Left lung (tissue), 14 donors: Measurements from ENCODE around the gene MORN2. TPM values are rescaled to one million over a fixed set of nuclear protein-coding genes. Genes with fewer than 3 reads are reported as not detected.
"Not testable (repeated sequence)": the region's sequence is repeated elsewhere in the genome, so short reads cannot be mapped to it uniquely, and the experiment has no call there.

ENCODE experiments used
- ATAC-seq: fragments of 200-7000 bp; cut with Tn5 transposase; one replicate; pipeline ENCODE4 v1.9.1; 2020; ENCODE audit warnings: moderate library complexity
- DNase-seq, 4 donors: peaks; one replicate each; pipeline ENCODE4 v3.0.0-alpha.2; 2013 to 2020
- H3K27ac ChIP-seq, 2 donors: fragments of 200-600 bp; sonication (generic) in 1 of 2; one replicate each; pipeline versions ENCODE4 v1.5.0 to v1.8.0; 2020 to 2021
- H3K27me3 ChIP-seq, 2 donors: fragments of 200-600 bp; sonication (generic) in 1 of 2; one replicate each; pipeline versions ENCODE4 v1.5.0 to v1.8.0; 2020 to 2021
- H3K36me3 ChIP-seq, 2 donors: fragments of 200-600 bp; sonication (generic) in 1 of 2; one replicate each; pipeline versions ENCODE4 v1.5.0 to v1.8.0; 2020 to 2021
- H3K4me1 ChIP-seq, 2 donors: fragments of 200-600 bp; one replicate each; pipeline ENCODE4 v1.8.0; 2021
- H3K4me3 ChIP-seq, 2 donors: fragments of 200-600 bp; sonication (generic) in 1 of 2; one replicate each; pipeline versions ENCODE4 v1.5.0 to v1.8.0; 2020 to 2021; ENCODE audit warnings: mild to moderate bottlenecking in 1 of 2
- H3K9me3 ChIP-seq, 2 donors: fragments of 200-600 bp; sonication (generic) in 1 of 2; one replicate each; pipeline versions ENCODE4 v1.5.0 to v1.8.0; 2020 to 2021
- intact Hi-C, 2 donors: fragments of 100-400 bp; cut with DNase I; formaldehyde crosslinking; loops; one replicate each; pipeline versions ENCODE4 v1.11.2 to v1.14.2; 2022
- long read RNA-seq, 12 donors: library from polyadenylated mRNA in 2 of 12; unstranded in 2 of 12; transcript quantifications; one replicate each; pipeline ENCODE4 v2.0.0 and lab custom pipeline, GENCODE V29; 2019 to 2026
- polyA plus RNA-seq, 6 donors: library from polyadenylated mRNA; unstranded; fragments of 120-200 nt; gene quantifications; one replicate each; pipeline ENCODE4 v1.2.1, GENCODE V29; 2013; ENCODE audit not compliant: insufficient read length in 6 of 6
- total RNA-seq, 2 donors: library from RNA; stranded (reverse); fragmentation: NEBNext Ultra II Directional; extraction: Animal tissue kit (Norgen Biotek cat#: 25700); gene quantifications; one replicate each; pipeline ENCODE4 v1.2.1, GENCODE V29; 2021
- TF ChIP-seq, protein P1 (sequence below), 2 donors: fragments of 200-600 bp; sonication (generic) in 1 of 2; IDR thresholded peaks; one replicate each; pipeline versions ENCODE4 v1.5.0 to v1.8.0; 2021; ENCODE audit warnings: antibody characterized with exemption in 2 of 2
- donor health status: DM: no; HTN: yes; CAD: no.
- donor health status: DM: no; HTN: no; CAD: no.

MORN2 gene
- 10 to 100 TPM; 14.8 to 15.1 TPM for total RNA-seq
- polyA plus RNA-seq = 10 to 100 TPM; 28.0 to 36.9 (median 35.8) TPM
- long read RNA-seq, donor 1, transcript MORN2-201 (5 exons, 739 nt) = major isoform, 29 of 30 reads
- long read RNA-seq, donor 1, partial matches to known transcripts = 0 of 30 reads
- long read RNA-seq, donor 1, other reads (novel, unspliced or antisense) = 0 of 30 reads
- long read RNA-seq, donor 2, transcript MORN2-201 (5 exons, 739 nt) = major isoform, 26 of 33 reads
- long read RNA-seq, donor 2, partial matches to known transcripts = 7 of 33 reads
- long read RNA-seq, donor 2, other reads (novel, unspliced or antisense) = 0 of 33 reads
- long read RNA-seq, donor 3, transcript MORN2-201 (5 exons, 739 nt) = major isoform, 10 of 11 reads
- long read RNA-seq, donor 3, partial matches to known transcripts = 0 of 11 reads
- long read RNA-seq, donor 3, other reads (novel, unspliced or antisense) = 0 of 11 reads
- long read RNA-seq, donor 4, transcript MORN2-201 (5 exons, 739 nt) = major isoform, 17 of 19 reads
- long read RNA-seq, donor 4, partial matches to known transcripts = 1 of 19 reads
- long read RNA-seq, donor 4, other reads (novel, unspliced or antisense) = 1 of 19 reads
- long read RNA-seq, donor 5, transcript MORN2-201 (5 exons, 739 nt) = major isoform, 39 of 39 reads
- long read RNA-seq, donor 5, partial matches to known transcripts = 0 of 39 reads
- long read RNA-seq, donor 5, other reads (novel, unspliced or antisense) = 0 of 39 reads
- long read RNA-seq, donor 6, transcript MORN2-201 (5 exons, 739 nt) = major isoform, 21 of 21 reads
- long read RNA-seq, donor 6, partial matches to known transcripts = 0 of 21 reads
- long read RNA-seq, donor 6, other reads (novel, unspliced or antisense) = 0 of 21 reads
- long read RNA-seq, donor 7, transcript MORN2-201 (5 exons, 739 nt) = major isoform, 15 of 15 reads
- long read RNA-seq, donor 7, partial matches to known transcripts = 0 of 15 reads
- long read RNA-seq, donor 7, other reads (novel, unspliced or antisense) = 0 of 15 reads
- long read RNA-seq, donor 8, transcript MORN2-201 (5 exons, 739 nt) = major isoform, 14 of 14 reads
- long read RNA-seq, donor 8, partial matches to known transcripts = 0 of 14 reads
- long read RNA-seq, donor 8, other reads (novel, unspliced or antisense) = 0 of 14 reads
- long read RNA-seq, donor 9 = 0 reads
- long read RNA-seq, donor 10, transcript MORN2-201 (5 exons, 739 nt) = major isoform, 17 of 21 reads
- long read RNA-seq, donor 10, partial matches to known transcripts = 3 of 21 reads
- long read RNA-seq, donor 10, other reads (novel, unspliced or antisense) = 0 of 21 reads
- long read RNA-seq, donor 11, transcript MORN2-201 (5 exons, 739 nt) = major isoform, 30 of 38 reads
- long read RNA-seq, donor 11, partial matches to known transcripts = 8 of 38 reads
- long read RNA-seq, donor 11, other reads (novel, unspliced or antisense) = 0 of 38 reads
- long read RNA-seq, donor 12, transcript MORN2-201 (5 exons, 739 nt) = major isoform, 16 of 16 reads
- long read RNA-seq, donor 12, partial matches to known transcripts = 0 of 16 reads
- long read RNA-seq, donor 12, other reads (novel, unspliced or antisense) = 0 of 16 reads

DNA sequence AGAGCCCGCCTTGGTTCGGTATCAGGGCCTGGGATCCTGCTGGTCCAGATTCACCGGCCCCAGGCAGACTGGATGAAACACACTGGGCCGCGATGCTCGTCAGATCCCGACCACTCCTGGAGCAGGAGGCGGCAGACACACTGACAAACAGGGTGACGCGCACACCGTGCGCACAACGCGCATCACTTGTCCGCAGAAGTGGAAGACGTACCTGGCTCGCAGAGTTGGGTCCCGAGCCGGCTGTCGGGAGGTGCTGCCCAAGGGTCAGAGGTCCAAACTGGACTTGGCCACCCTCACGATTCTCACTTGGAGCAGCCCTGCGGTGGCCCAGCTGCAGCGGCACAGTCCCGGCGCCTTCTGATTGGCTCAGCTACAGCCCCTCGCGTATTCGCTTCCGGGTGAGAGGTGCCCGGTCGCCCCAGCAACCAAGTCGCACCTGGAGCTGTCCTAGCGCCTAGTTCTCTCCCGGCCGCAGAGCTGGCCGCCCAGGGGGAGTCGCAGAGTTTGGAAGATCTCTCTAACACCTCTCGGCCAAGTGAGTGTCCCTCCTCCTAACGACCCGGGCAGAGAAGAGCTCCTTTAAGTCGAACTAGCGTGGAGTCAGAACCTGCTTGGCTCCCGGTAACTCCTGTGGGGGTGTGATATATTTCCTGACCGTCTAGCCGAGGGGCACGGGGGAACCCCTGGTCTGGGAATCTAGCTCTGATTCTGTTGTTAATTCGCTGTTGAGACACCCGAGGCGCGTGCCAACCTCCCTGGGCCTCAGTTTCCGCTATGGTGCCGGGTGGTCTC is at the start of gene MORN2, which contains the start of gene DHX57:
Gene MORN2, plus strand, starts transcription at position 401 of the 792 bp plus-strand sequence.
Gene DHX57, minus strand, starts transcription at position 359 of the 792 bp plus-strand sequence. CDS start 7,529 bp downstream, outside the sequence.
- Histone ChIP-seq H3K4me3 (peak within 1 kb of the TSS; percentile 58 to 87), H3K27me3 (no peaks in the 10 kb centered on the region), H3K36me3 (no peaks in the 10 kb centered on the region), H3K9me3 (peaks cover 0 to 2% of the 10 kb centered on the region in 2 donors), H3K4me1 (peaks cover 5 to 15% of the 10 kb centered on the region in 2 donors), H3K27ac (peak within 1 kb of the TSS; percentile 7 to 63)
- ATAC-seq (peak; percentile 100), DNase-seq (peak; percentile 85 to 95 (median 90))
- TF ChIP-seq, protein P1, sequence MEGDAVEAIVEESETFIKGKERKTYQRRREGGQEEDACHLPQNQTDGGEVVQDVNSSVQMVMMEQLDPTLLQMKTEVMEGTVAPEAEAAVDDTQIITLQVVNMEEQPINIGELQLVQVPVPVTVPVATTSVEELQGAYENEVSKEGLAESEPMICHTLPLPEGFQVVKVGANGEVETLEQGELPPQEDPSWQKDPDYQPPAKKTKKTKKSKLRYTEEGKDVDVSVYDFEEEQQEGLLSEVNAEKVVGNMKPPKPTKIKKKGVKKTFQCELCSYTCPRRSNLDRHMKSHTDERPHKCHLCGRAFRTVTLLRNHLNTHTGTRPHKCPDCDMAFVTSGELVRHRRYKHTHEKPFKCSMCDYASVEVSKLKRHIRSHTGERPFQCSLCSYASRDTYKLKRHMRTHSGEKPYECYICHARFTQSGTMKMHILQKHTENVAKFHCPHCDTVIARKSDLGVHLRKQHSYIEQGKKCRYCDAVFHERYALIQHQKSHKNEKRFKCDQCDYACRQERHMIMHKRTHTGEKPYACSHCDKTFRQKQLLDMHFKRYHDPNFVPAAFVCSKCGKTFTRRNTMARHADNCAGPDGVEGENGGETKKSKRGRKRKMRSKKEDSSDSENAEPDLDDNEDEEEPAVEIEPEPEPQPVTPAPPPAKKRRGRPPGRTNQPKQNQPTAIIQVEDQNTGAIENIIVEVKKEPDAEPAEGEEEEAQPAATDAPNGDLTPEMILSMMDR (IDR thresholded peaks at IDR 0.05) = no peak
- intact Hi-C loops = no loop called here

DNA sequence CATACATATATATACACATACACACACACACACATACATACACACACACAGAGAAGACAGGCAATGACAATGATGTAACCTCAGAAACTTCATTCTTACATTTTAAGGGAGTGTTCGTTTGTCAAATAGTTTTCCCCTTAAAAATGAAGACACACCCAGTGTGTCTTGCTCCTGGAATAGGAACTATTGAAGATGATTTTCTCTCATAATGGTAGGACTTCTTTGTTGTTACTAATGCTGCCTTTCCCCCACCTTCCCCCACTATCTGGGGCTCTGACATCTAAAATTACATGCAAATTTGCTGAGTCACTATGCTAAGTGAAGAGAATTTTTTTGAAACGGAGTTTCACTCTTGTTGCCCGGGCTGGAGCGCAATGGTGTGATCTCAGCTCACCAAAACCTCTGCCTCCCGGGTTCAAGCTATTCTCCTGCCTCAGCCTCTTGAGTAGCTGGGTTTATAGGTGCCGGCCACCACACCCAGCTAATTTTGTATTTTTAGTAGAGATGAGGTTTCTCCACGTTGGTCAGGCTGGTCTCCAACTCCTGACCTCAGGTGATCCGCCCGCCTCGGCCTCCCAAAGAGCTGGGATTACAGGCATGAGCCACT is 48.1 kb upstream of the MORN2 start:
- Histone ChIP-seq H3K36me3 (peaks cover 0 to 47% of the 10 kb centered on the region in 2 donors), H3K27ac (peak overlapping the region in 1 of 2 donors; percentile 37), H3K4me1 (peaks cover 0 to 15% of the 10 kb centered on the region in 2 donors)
- H3K4me3 ChIP-seq, DNase-seq, H3K9me3 ChIP-seq, H3K27me3 ChIP-seq, intact Hi-C loops: not testable (repeated sequence)
- ATAC-seq = peak; percentile 40

DNA sequence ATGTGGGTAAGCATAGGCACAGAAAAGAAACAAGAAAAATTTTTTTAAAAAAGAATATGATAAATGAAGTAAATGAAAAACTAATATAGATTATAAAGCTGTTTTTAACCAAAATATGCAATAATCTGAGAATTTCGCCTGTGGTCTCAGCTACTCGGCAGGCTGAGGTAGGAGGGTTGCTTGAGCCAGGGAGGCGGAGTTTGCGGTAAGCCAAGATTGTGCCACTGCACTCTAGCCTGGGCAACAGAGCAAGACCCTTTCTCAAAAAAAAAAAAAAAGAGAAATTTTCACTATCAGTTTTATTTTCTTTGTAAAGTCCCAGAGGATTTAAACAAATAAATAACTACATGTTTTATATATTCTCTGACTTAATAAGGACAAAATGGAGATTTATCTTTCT is 47.3 kb upstream of the MORN2 start:
- Histone ChIP-seq H3K9me3 (no peaks in the 10 kb centered on the region), H3K27ac (no peak overlapping the region), H3K4me1 (peaks cover 0 to 15% of the 10 kb centered on the region in 2 donors), H3K27me3 (no peaks in the 10 kb centered on the region), H3K4me3 (no peak overlapping the region), H3K36me3 (peaks cover 0 to 42% of the 10 kb centered on the region in 2 donors)
- TF ChIP-seq, protein P1 (IDR thresholded peaks at IDR 0.05) = no peak
- intact Hi-C loops = no loop called here
- ATAC-seq (no peak), DNase-seq (no peak)

DNA sequence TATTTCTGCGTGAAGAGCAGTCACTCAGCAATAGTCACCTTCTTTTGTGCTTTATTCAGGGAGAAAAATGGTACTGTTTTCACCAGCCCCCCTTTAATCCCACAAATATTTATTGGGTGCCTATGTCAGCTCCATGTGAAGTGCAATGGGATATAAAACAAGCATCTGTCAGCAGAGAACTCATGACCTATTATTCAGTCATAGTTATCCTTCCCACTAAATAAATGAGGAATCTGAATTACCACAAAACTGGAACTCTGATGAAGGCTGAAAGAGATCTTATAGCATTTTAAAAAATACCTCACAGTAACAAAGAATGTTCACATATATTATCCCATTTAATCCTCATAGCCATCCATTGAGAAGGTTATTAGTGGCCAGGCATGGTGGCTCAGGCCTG is 45.8 kb upstream of the MORN2 start:
- DNase-seq = no peak
- Histone ChIP-seq H3K4me3 (no peak overlapping the region), H3K27ac (peak overlapping the region; percentile 7 to 65), H3K36me3 (peaks cover 0 to 38% of the 10 kb centered on the region in 2 donors), H3K27me3 (no peaks in the 10 kb centered on the region), H3K9me3 (no peaks in the 10 kb centered on the region), H3K4me1 (peaks cover 0 to 22% of the 10 kb centered on the region in 2 donors)
- ATAC-seq = peak; percentile 17
- TF ChIP-seq, protein P1 (IDR thresholded peaks at IDR 0.05) = no peak
- intact Hi-C loops = no loop called here
